Measurements from ENCODE around the gene PROM2. TPM values are rescaled to one million over a fixed set of nuclear protein-coding genes. Genes with fewer than 3 reads are reported as not detected.

Gene PROM2
- total RNA-seq, 1 donor from 2014 or later: 0.93 TPM

DNA sequence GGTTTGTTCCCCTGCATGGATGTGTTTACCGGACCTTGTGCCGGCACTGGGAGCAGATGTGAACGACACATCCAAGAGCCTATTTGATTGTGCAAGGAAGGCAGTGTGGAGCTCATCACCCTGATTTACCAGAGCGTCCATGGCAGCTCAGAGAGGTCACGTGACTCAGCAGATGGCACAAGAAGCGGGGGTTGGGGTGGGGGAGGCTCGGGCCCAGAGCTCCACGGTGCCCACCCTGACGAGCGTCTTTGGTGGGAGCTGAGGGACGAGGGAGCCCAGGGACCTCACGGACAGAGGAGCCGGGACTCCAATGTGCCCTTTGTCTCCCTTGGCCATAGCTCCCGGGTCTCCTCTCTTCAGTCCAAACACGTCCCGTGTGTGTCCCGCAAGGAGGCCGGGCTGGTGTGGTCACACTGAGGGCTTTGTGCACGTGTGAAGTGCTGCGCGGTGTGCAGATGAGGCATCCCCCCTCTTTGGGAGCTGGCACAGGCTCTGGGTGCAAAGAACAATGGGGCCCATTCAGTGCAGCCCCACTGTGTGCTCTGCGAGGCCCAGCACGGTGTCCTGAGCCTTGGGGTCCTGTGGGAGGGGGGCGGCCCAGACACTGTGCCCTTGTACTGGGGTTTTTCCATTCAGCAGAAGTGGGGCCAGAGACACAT lies 38.4 kb downstream of the PROM2 start:
- no peak for TF ChIP-seq CTCF (IDR thresholded peaks at IDR 0.05)
- ATAC-seq (ENCODE audit: low read depth) (no peak), DNase-seq (no peak)
- ChIA-PET POLR2A (no interaction called here), CTCF (no interaction called here)
- H3K27ac Mint-ChIP-seq: no peak overlapping the region
- H3K27me3 Mint-ChIP-seq: no peaks in the 10 kb centered on the region
- no peaks in the 10 kb centered on the region for H3K4me1 Mint-ChIP-seq
- intact Hi-C loops (cut with micrococcal nuclease): no loop called here
- H3K4me3 Mint-ChIP-seq: no peak overlapping the region
- H3K9me3 Mint-ChIP-seq: no peaks in the 10 kb centered on the region
- H3K36me3 Mint-ChIP-seq (ENCODE audit: low read depth): no peaks in the 10 kb centered on the region

- DNase-seq (no peak), ATAC-seq (ENCODE audit: low read depth) (no peak)
- POLR2A ChIA-PET: no interaction called here
- no peaks in the 10 kb centered on the region for H3K4me1 Mint-ChIP-seq
- H3K4me3 Mint-ChIP-seq: no peak overlapping the region
- H3K27ac Mint-ChIP-seq: no peak overlapping the region
- TF ChIP-seq CTCF (IDR thresholded peaks at IDR 0.05): no peak
- intact Hi-C loops (cut with micrococcal nuclease): no loop called here
- CTCF ChIA-PET: no interaction called here
- no peaks in the 10 kb centered on the region for H3K36me3 Mint-ChIP-seq (ENCODE audit: low read depth)
- H3K9me3 Mint-ChIP-seq: no peaks in the 10 kb centered on the region
- H3K27me3 Mint-ChIP-seq: no peaks in the 10 kb centered on the region
Measured at GRCh38 chr2:95313296-95314131, 39.3 kb downstream of the PROM2 start.

DNA sequence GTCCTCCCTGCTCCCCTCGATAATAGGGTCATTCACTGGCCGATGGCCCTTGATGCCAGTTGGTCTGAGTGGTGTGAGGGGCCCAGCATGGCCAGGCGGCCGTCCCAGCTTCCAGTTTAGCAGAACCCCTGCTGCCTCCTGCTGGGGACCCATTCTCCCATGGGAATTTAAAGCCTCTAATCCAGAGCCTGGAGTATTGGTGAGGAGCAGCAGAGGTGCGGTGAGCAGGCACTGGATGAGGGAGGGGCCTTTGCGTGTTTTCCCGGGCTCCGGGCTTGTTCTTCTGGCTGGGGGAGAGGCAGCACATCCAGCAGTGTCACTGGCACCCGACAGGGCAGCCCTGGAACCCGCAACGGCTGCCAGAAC lies 40.3 kb downstream of the PROM2 start:
- Mint-ChIP-seq H3K4me3 (no peak overlapping the region), H3K4me1 (no peaks in the 10 kb centered on the region), H3K27me3 (no peaks in the 10 kb centered on the region), H3K36me3 (ENCODE audit: low read depth) (no peaks in the 10 kb centered on the region), H3K27ac (no peak overlapping the region), H3K9me3 (no peaks in the 10 kb centered on the region)
- TF ChIP-seq CTCF (IDR thresholded peaks at IDR 0.05): no peak
- CTCF ChIA-PET: no interaction called here
- POLR2A ChIA-PET: no interaction called here
- DNase-seq: no peak
- intact Hi-C loops (cut with micrococcal nuclease): no loop called here
- ATAC-seq (ENCODE audit: low read depth): no peak

DNA sequence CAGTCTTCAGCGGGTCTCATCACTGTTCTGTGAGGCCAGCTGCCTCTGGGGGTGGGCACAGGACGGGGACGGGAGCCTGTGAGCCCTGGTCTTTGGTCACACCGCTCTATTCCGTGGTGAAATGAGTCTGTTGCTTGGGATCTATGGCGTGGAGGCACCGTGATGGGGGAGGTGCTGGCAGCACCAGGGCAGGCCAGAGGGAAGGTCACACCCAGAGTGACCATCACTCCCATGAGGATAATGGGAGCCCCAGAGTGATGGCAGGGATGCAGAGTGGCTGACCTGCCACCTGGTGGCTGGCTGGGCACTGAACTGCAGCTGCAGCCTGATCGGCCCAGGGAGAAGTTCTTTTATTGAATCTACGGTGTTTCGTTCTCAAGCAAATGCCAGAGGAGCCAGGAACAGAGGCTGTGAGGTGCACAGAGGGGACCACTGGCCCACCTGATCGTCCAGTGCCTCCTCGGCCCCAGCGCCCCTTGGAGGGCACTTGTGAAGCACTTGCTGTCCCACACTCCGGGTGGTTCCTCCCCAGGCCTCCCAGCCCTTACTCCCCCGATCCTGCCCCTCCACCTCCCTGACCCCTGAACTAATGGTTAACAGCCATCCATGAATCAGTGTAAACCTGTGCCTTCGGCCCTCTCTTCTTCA lies 40.8 kb downstream of the PROM2 start:
- CTCF ChIA-PET: no interaction called here
- H3K9me3 Mint-ChIP-seq: no peaks in the 10 kb centered on the region

More for the DNA sequence above, 40.8 kb downstream of the PROM2 start:
- DNase-seq (no peak), ATAC-seq (ENCODE audit: low read depth) (no peak)
- Mint-ChIP-seq H3K27ac (no peak overlapping the region), H3K36me3 (ENCODE audit: low read depth) (no peaks in the 10 kb centered on the region), H3K27me3 (no peaks in the 10 kb centered on the region), H3K4me1 (no peaks in the 10 kb centered on the region), H3K4me3 (no peak overlapping the region)
- intact Hi-C loops (cut with micrococcal nuclease): no loop called here
- TF ChIP-seq CTCF (IDR thresholded peaks at IDR 0.05): no peak
- POLR2A ChIA-PET: no interaction called here
